ENCODE results near the gene EN1.

The EN1 gene

DNA sequence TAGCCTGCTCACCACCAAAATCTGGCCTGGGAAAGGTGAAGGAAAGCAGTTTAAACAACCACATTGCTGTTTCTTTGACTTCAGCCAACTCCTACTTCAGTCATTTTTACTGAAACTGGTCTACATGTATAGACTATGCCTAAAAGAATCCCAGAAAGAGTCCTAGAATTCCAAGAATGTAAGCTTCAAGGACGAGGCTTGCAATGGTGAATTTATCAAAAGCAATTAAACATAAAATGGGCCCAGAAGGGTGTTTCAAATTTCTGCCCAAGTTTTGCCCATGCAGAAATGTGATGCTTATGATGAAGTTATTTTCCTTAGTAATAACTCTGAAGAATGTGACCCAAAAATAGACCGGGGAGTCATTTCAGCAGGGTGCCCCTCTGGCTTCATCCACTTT lies 16.6 kb downstream of the EN1 start:
- no peaks in the 10 kb centered on the region for H3K4me1 ChIP-seq (ENCODE audit: insufficient read depth, low read length, poor library complexity, severe bottlenecking)
- H3K27me3 ChIP-seq (ENCODE audit: insufficient read depth, low read length, poor library complexity, severe bottlenecking) = no peaks in the 10 kb centered on the region
- no peaks in the 10 kb centered on the region for H3K79me2 ChIP-seq (ENCODE audit: insufficient read depth, low read length)
- no peak overlapping the region for H3K4me2 ChIP-seq (ENCODE audit: low read depth, low read length, poor library complexity, severe bottlenecking)
- no peaks in the 10 kb centered on the region for H4K20me1 ChIP-seq (ENCODE audit: insufficient read depth, low read length, poor library complexity, severe bottlenecking)
- H3K9me3 ChIP-seq (ENCODE audit: insufficient read depth, low read depth, low read length) = no peaks in the 10 kb centered on the region; the same call in 1 of the 2 replicates
- H3K9me2 ChIP-seq (replicated peaks; ENCODE audit: low read depth, low read length) = no peaks in the 10 kb centered on the region
- no peaks in the 10 kb centered on the region for H3K36me3 ChIP-seq (ENCODE audit: insufficient read depth, low read length)
- no peak overlapping the region for H3K9ac ChIP-seq (ENCODE audit: low read depth, low read length, poor library complexity, severe bottlenecking)
- no peak overlapping the region for H2AFZ ChIP-seq (ENCODE audit: low read length)
- H3K4me3 ChIP-seq (ENCODE audit: low read length, poor library complexity, severe bottlenecking) = no peak overlapping the region
- no peaks in the 10 kb centered on the region for H3F3A ChIP-seq (ENCODE audit: low read depth)
- TF ChIP-seq, protein P1, sequence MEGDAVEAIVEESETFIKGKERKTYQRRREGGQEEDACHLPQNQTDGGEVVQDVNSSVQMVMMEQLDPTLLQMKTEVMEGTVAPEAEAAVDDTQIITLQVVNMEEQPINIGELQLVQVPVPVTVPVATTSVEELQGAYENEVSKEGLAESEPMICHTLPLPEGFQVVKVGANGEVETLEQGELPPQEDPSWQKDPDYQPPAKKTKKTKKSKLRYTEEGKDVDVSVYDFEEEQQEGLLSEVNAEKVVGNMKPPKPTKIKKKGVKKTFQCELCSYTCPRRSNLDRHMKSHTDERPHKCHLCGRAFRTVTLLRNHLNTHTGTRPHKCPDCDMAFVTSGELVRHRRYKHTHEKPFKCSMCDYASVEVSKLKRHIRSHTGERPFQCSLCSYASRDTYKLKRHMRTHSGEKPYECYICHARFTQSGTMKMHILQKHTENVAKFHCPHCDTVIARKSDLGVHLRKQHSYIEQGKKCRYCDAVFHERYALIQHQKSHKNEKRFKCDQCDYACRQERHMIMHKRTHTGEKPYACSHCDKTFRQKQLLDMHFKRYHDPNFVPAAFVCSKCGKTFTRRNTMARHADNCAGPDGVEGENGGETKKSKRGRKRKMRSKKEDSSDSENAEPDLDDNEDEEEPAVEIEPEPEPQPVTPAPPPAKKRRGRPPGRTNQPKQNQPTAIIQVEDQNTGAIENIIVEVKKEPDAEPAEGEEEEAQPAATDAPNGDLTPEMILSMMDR (conservative IDR thresholded peaks at IDR 0.05; ENCODE audit: low read length) = no peak
- no peak for TF ChIP-seq EZH2phosphoT487 (IDR thresholded peaks at IDR 0.05; ENCODE audit: borderline replicate concordance)

DNA sequence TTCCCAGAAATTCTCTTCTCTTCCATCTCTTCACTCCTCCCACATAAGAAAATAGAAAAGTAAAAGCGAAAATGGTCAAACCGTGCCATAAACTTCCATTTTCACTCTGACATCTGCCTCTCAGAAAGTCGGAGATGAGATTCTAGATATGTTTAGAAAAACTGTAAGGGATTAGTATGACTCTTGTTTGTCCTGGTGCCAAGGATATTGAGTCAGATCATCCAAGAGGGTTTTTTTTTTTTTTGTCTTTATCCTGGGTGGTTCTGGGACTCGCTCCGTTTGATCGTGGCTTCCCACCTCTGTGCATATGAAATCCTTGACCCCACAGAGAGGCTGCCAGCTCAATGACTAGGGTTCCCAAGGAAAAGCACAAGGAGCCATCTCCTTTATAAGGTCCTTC lies 17.3 kb downstream of the EN1 start:
- H3K4me1 ChIP-seq (ENCODE audit: insufficient read depth, low read length, poor library complexity, severe bottlenecking) = no peaks in the 10 kb centered on the region

GRCh38 chr2:118826093-118826492 lies 21.4 kb downstream of the EN1 start:
- H3K4me2 ChIP-seq (ENCODE audit: low read depth, low read length, poor library complexity, severe bottlenecking) = no peak overlapping the region
- no peak overlapping the region for H2AFZ ChIP-seq (ENCODE audit: low read length)

More for the DNA sequence above, 17.3 kb downstream of the EN1 start:
- no peaks in the 10 kb centered on the region for H3K36me3 ChIP-seq (ENCODE audit: insufficient read depth, low read length)
- H3F3A ChIP-seq (ENCODE audit: low read depth) = no peaks in the 10 kb centered on the region
- H3K4me2 ChIP-seq (ENCODE audit: low read depth, low read length, poor library complexity, severe bottlenecking) = no peak overlapping the region
- no peak for TF ChIP-seq EZH2phosphoT487 (IDR thresholded peaks at IDR 0.05; ENCODE audit: borderline replicate concordance)
- TF ChIP-seq, protein P1 (conservative IDR thresholded peaks at IDR 0.05; ENCODE audit: low read length) = no peak
- no peak overlapping the region for H3K9ac ChIP-seq (ENCODE audit: low read depth, low read length, poor library complexity, severe bottlenecking)
- no peaks in the 10 kb centered on the region for H3K9me2 ChIP-seq (replicated peaks; ENCODE audit: low read depth, low read length)
- H3K27me3 ChIP-seq (ENCODE audit: insufficient read depth, low read length, poor library complexity, severe bottlenecking) = no peaks in the 10 kb centered on the region
- H3K9me3 ChIP-seq (ENCODE audit: insufficient read depth, low read depth, low read length) = no peaks in the 10 kb centered on the region; the same call in 1 of the 2 replicates
- H3K79me2 ChIP-seq (ENCODE audit: insufficient read depth, low read length) = no peaks in the 10 kb centered on the region
- H4K20me1 ChIP-seq (ENCODE audit: insufficient read depth, low read length, poor library complexity, severe bottlenecking) = no peaks in the 10 kb centered on the region
- H2AFZ ChIP-seq (ENCODE audit: low read length) = no peak overlapping the region
- no peak overlapping the region for H3K4me3 ChIP-seq (ENCODE audit: low read length, poor library complexity, severe bottlenecking)

More at GRCh38 chr2:118826093-118826492, 21.4 kb downstream of the EN1 start:
- H3F3A ChIP-seq (ENCODE audit: low read depth) = no peaks in the 10 kb centered on the region
- H3K4me3 ChIP-seq (ENCODE audit: low read length, poor library complexity, severe bottlenecking) = no peak overlapping the region
- TF ChIP-seq, protein P1 (conservative IDR thresholded peaks at IDR 0.05; ENCODE audit: low read length) = no peak
- H3K9me2 ChIP-seq (replicated peaks; ENCODE audit: low read depth, low read length) = no peaks in the 10 kb centered on the region
- H3K36me3 ChIP-seq (ENCODE audit: insufficient read depth, low read length) = no peaks in the 10 kb centered on the region
- H3K9me3 ChIP-seq (ENCODE audit: insufficient read depth, low read depth, low read length) = no peaks in the 10 kb centered on the region
- no peaks in the 10 kb centered on the region for H3K79me2 ChIP-seq (ENCODE audit: insufficient read depth, low read length)
- no peak overlapping the region for H3K9ac ChIP-seq (ENCODE audit: low read depth, low read length, poor library complexity, severe bottlenecking)
- no peaks in the 10 kb centered on the region for H3K4me1 ChIP-seq (ENCODE audit: insufficient read depth, low read length, poor library complexity, severe bottlenecking)
- H4K20me1 ChIP-seq (ENCODE audit: insufficient read depth, low read length, poor library complexity, severe bottlenecking) = no peaks in the 10 kb centered on the region
- H3K27me3 ChIP-seq (ENCODE audit: insufficient read depth, low read length, poor library complexity, severe bottlenecking) = no peaks in the 10 kb centered on the region

Data from Loucy (cell line).